SK-N-SH treated with all-trans-retinoic acid at 6 μM for 48 hours (cell line): ENCODE data around the gene SUMO3.

Experiments
- ATAC-seq: fragments of 200-7000 bp; cut with Tn5 transposase; 3 replicates; pipeline ENCODE4 v1.9.1; 2020; ENCODE audit warnings: mild to moderate bottlenecking, moderate library complexity
- ARNTL ChIP-seq: fragments of 450-650 bp; formaldehyde crosslinking; IDR thresholded peaks from 2 replicates; pipeline ENCODE4 v1.5.0; 2020; ENCODE audit warnings: low read depth, mild to moderate bottlenecking, moderate library complexity, borderline replicate concordance
- CSRNP3 ChIP-seq: fragments of 250-450 bp; sonication (Bioruptor Pico); IDR thresholded peaks from 2 replicates; pipeline ENCODE4 v1.5.1; 2021; ENCODE audit warnings: mild to moderate bottlenecking, moderate library complexity
- ESRRG ChIP-seq: fragments of 250-450 bp; sonication (Bioruptor Pico); IDR thresholded peaks from 2 replicates; pipeline ENCODE4 v1.6.1; 2021; ENCODE audit warnings: mild to moderate bottlenecking
- GLIS3 ChIP-seq: fragments of 250-450 bp; sonication (Bioruptor Pico); IDR thresholded peaks from 2 replicates; pipeline ENCODE4 v1.5.0; 2020; ENCODE audit warnings: mild to moderate bottlenecking, moderate library complexity
- ISL1 ChIP-seq: fragments of 250-450 bp; sonication (Bioruptor Pico); IDR thresholded peaks from 2 replicates; pipeline ENCODE4 v2.1.2; 2022; ENCODE audit warnings: mild to moderate bottlenecking, moderate library complexity
- OSR1 ChIP-seq: fragments of 250-450 bp; sonication (Bioruptor Pico); IDR thresholded peaks from 2 replicates; pipeline ENCODE4 v1.8.0; 2022; ENCODE audit warnings: moderate library complexity, mild to moderate bottlenecking, inconsistent platforms
- PPARA ChIP-seq: fragments of 250-450 bp; sonication (Bioruptor Pico); IDR thresholded peaks from 2 replicates; pipeline ENCODE4 v1.5.0; 2020; ENCODE audit warnings: mild to moderate bottlenecking, borderline replicate concordance
- RARB ChIP-seq: fragments of 250-450 bp; sonication (Bioruptor Pico); IDR thresholded peaks from 2 replicates; pipeline ENCODE4 v1.8.0; 2021; ENCODE audit warnings: mild to moderate bottlenecking, moderate library complexity
- SNAI2 ChIP-seq: fragments of 250-450 bp; sonication (Bioruptor Pico); IDR thresholded peaks from 2 replicates; pipeline ENCODE4 v1.5.0; 2020; ENCODE audit warnings: mild to moderate bottlenecking, moderate library complexity
- TCF4 ChIP-seq: fragments of 250-450 bp; sonication (Bioruptor Pico); IDR thresholded peaks from 2 replicates; pipeline ENCODE4 v1.8.0; 2021; ENCODE audit warnings: mild to moderate bottlenecking, moderate library complexity, borderline replicate concordance
- TOX ChIP-seq: fragments of 250-450 bp; sonication (Bioruptor Pico); IDR thresholded peaks from 2 replicates; pipeline ENCODE4 v1.8.0; 2021; ENCODE audit warnings: mild to moderate bottlenecking, moderate library complexity, borderline replicate concordance
- TSHZ2 ChIP-seq: fragments of 250-450 bp; sonication (Bioruptor Pico); IDR thresholded peaks from 2 replicates; pipeline ENCODE4 v1.5.0; 2020; ENCODE audit warnings: mild to moderate bottlenecking, moderate library complexity
- ZC3H10 ChIP-seq: fragments of 250-450 bp; sonication (Bioruptor Pico); IDR thresholded peaks from 2 replicates; pipeline ENCODE4 v1.5.1; 2021; ENCODE audit warnings: mild to moderate bottlenecking, moderate library complexity
- ZFP3 ChIP-seq: fragments of 250-450 bp; sonication (Bioruptor Pico); IDR thresholded peaks from 2 replicates; pipeline ENCODE4 v1.5.0; 2020; ENCODE audit warnings: mild to moderate bottlenecking, moderate library complexity
- ZNF565 ChIP-seq: fragments of 450-650 bp; formaldehyde crosslinking; conservative IDR thresholded peaks from 2 replicates; pipeline ENCODE4 v1.5.0; 2020; ENCODE audit warnings: low read depth, mild to moderate bottlenecking, moderate library complexity
- ZNF70 ChIP-seq: fragments of 450-650 bp; formaldehyde crosslinking; IDR thresholded peaks from 2 replicates; pipeline ENCODE4 v1.5.0; 2020; ENCODE audit warnings: mild to moderate bottlenecking, moderate library complexity
- ZNF8 ChIP-seq: fragments of 450-650 bp; formaldehyde crosslinking; IDR thresholded peaks from 2 replicates; pipeline ENCODE4 v1.5.0; 2020; ENCODE audit warnings: mild to moderate bottlenecking, moderate library complexity
- TF ChIP-seq, protein P1 (sequence below): fragments of 250-450 bp; sonication (Bioruptor Pico); IDR thresholded peaks from 2 replicates; pipeline ENCODE4 v1.8.0; 2021; ENCODE audit warnings: low read depth, mild to moderate bottlenecking, moderate library complexity, borderline replicate concordance
- TF ChIP-seq, protein P2 (sequence below): fragments of 250-450 bp; sonication (Bioruptor Pico); IDR thresholded peaks from 2 replicates; pipeline ENCODE4 v1.5.1; 2020; ENCODE audit warnings: low read depth, mild to moderate bottlenecking, moderate library complexity

SUMO3 gene

GRCh38 chr21:44849616-44850130, 31.8 kb upstream of the SUMO3 start (continued):
- no peak for TF ChIP-seq CSRNP3
- no peak for TF ChIP-seq PPARA
- TF ChIP-seq ISL1 (CRISPR knock-in tag), result no peak
- TF ChIP-seq ARNTL, result no peak
- TF ChIP-seq ZNF70, result no peak

GRCh38 chr21:44848821-44849521, 31.1 kb upstream of the SUMO3 start:
- TF ChIP-seq TOX (CRISPR knock-in tag), result no peak
- no peak for TF ChIP-seq ZC3H10 (CRISPR knock-in tag)
- TF ChIP-seq, protein P1, sequence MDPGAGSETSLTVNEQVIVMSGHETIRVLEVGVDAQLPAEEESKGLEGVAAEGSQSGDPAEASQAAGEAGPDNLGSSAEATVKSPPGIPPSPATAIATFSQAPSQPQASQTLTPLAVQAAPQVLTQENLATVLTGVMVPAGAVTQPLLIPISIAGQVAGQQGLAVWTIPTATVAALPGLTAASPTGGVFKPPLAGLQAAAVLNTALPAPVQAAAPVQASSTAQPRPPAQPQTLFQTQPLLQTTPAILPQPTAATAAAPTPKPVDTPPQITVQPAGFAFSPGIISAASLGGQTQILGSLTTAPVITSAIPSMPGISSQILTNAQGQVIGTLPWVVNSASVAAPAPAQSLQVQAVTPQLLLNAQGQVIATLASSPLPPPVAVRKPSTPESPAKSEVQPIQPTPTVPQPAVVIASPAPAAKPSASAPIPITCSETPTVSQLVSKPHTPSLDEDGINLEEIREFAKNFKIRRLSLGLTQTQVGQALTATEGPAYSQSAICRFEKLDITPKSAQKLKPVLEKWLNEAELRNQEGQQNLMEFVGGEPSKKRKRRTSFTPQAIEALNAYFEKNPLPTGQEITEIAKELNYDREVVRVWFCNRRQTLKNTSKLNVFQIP, result no peak
- no peak for TF ChIP-seq ZNF565 (CRISPR knock-in tag)
- TF ChIP-seq ZFP3 (CRISPR knock-in tag), result no peak
- TF ChIP-seq GLIS3, result no peak
- TF ChIP-seq CSRNP3, result no peak
- no peak for TF ChIP-seq OSR1 (CRISPR knock-in tag)
- TF ChIP-seq TCF4, result no peak
- TF ChIP-seq ISL1 (CRISPR knock-in tag), result no peak
- TF ChIP-seq ESRRG (CRISPR knock-in tag), result no peak
- TF ChIP-seq TSHZ2, result no peak
- TF ChIP-seq, protein P2, sequence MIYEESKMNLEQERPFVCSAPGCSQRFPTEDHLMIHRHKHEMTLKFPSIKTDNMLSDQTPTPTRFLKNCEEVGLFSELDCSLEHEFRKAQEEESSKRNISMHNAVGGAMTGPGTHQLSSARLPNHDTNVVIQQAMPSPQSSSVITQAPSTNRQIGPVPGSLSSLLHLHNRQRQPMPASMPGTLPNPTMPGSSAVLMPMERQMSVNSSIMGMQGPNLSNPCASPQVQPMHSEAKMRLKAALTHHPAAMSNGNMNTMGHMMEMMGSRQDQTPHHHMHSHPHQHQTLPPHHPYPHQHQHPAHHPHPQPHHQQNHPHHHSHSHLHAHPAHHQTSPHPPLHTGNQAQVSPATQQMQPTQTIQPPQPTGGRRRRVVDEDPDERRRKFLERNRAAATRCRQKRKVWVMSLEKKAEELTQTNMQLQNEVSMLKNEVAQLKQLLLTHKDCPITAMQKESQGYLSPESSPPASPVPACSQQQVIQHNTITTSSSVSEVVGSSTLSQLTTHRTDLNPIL (CRISPR knock-in tag), result no peak
- no peak for TF ChIP-seq SNAI2 (CRISPR knock-in tag)
- TF ChIP-seq RARB (CRISPR knock-in tag), result no peak
- TF ChIP-seq ZNF70, result no peak
- no peak for TF ChIP-seq ZNF8 (CRISPR knock-in tag)
- ATAC-seq, result no peak

DNA sequence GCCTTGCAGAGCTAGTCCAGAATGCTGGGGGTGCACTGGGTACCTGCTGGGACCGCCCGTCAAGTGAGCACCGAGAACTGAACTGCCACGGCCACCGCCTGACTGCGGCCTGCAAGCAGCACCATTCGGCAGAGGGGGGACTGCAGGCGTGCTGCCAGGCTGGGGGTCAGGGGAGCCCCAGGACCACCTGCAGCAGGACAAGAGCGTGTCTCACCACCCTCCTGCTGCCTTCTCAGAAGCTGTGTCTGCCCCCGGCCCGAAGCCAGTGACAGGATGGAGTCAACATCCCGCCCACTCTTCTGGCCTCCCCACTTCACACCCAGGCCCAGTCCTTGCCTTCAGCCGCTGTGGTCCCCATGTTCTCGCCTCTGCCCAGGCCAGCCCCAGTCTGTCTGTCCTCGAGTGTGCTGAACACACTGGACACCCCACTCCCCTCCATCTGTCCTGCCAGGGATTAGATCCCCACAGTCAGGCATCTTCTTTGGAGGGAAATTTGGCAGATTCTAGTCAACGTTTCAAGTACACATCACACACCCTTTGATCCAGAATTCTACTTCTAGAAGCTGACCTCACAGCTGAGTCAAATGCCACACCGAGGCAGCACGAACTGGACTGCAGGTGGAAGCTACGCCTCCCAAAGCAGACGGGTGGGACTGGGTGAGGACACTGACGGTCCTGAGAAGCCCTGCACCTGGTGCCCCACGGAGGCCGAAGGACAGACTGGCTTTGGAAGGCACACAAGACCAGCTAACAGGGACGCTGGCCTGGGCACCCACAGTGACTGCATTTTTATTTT, 29.6 kb upstream of the SUMO3 start:
- TF ChIP-seq CSRNP3, result no peak
- peak; percentile 4; the same call in 1 of the 3 replicates for ATAC-seq
